PC-3 (cell line): Measurements from ENCODE around the gene GPX4. TPM values are rescaled to one million over a fixed set of nuclear protein-coding genes. Genes with fewer than 3 reads are reported as not detected.
A peak's percentile ranks its signal among the peaks of the same experiment; 100 is the strongest.

Experiments
- ATAC-seq: fragments of 200-7000 bp; cut with Tn5 transposase; 2 replicates; pipeline ENCODE4 v1.9.1; 2020; ENCODE audit warnings: mild to moderate bottlenecking, moderate library complexity
- BruUV-seq: library from RNA; stranded (reverse); fragments of 400-500 nt; replicated peaks from 2 replicates; lab custom pipeline; 2021; lab: Mats Ljungman, UMichigan
- CTCF ChIA-PET: fragments of 300-600 bp; sonication (Branson Sonifier 250); formaldehyde crosslinking; loops from one replicate; lab custom pipeline; 2022; ENCODE audit warnings: antibody characterized with exemption; lab: Charles Lee
- POLR2A ChIA-PET: fragments of 300-600 bp; sonication (Branson Sonifier 250); formaldehyde crosslinking; loops from one replicate; lab custom pipeline; 2022; ENCODE audit warnings: antibody characterized with exemption; ENCODE audit not compliant: unreplicated experiment; lab: Charles Lee
- DNase-seq: peaks from one replicate; pipeline ENCODE4 v3.0.0-alpha.2; 2015
- H2AFZ ChIP-seq: fragments of 300-600 bp; sonication (generic); 2 replicates; pipeline ENCODE4 v1.6.0; 2016; ENCODE audit warnings: antibody characterized with exemption, low read length
- H3F3A ChIP-seq: fragments of 300-600 bp; sonication (generic); one replicate; pipeline ENCODE4 v1.6.0; 2017; ENCODE audit warnings: antibody characterized with exemption, low read length, control low read depth, mild to moderate bottlenecking; ENCODE audit not compliant: unreplicated experiment
- H3K27ac ChIP-seq: fragments of 300-600 bp; sonication (generic); 2 replicates; pipeline ENCODE4 v1.5.1; 2016; ENCODE audit warnings: mild to moderate bottlenecking, low read length
- H3K27me3 ChIP-seq: fragments of 300-600 bp; sonication (generic); 2 replicates; pipeline ENCODE4 v1.6.1; 2016; ENCODE audit warnings: low read length, mixed read lengths
- H3K36me3 ChIP-seq: fragments of 300-600 bp; sonication (generic); 2 replicates; pipeline ENCODE4 v1.6.1; 2016; ENCODE audit warnings: low read depth, mixed run types, low read length, mixed read lengths
- H3K4me1 ChIP-seq: fragments of 300-600 bp; sonication (generic); 2 replicates; pipeline ENCODE4 v1.5.1; 2016; ENCODE audit warnings: low read length; ENCODE audit not compliant: insufficient read depth
- H3K4me2 ChIP-seq: fragments of 300-600 bp; sonication (generic); 2 replicates; pipeline ENCODE4 v1.6.0; 2016; ENCODE audit warnings: low read length
- H3K4me3 ChIP-seq: fragments of 300-600 bp; sonication (generic); 2 replicates; pipeline ENCODE4 v1.5.1; 2016; ENCODE audit warnings: mild to moderate bottlenecking, low read length, mixed read lengths
- H3K79me2 ChIP-seq: fragments of 300-600 bp; sonication (generic); 2 replicates; pipeline ENCODE4 v1.6.1; 2017; ENCODE audit warnings: low read length, mixed read lengths
- H3K9ac ChIP-seq: fragments of 300-600 bp; sonication (generic); 2 replicates; pipeline ENCODE4 v1.6.0; 2016; ENCODE audit warnings: mild to moderate bottlenecking, low read length
- H3K9me2 ChIP-seq: fragments of 300-600 bp; sonication (generic); replicated peaks from 2 replicates; pipeline ENCODE4 v1.6.1; 2016; ENCODE audit warnings: mixed run types, low read length, mixed read lengths
- H3K9me3 ChIP-seq: fragments of 300-600 bp; sonication (generic); 2 replicates; pipeline ENCODE4 v1.6.1; 2016; ENCODE audit warnings: low read length, mixed read lengths
- H4K20me1 ChIP-seq: fragments of 300-600 bp; sonication (generic); 2 replicates; pipeline ENCODE4 v1.6.1; 2016; ENCODE audit warnings: low read length, mixed read lengths
- CTCF ChIP-seq: fragments of 300-600 bp; sonication (generic); conservative IDR thresholded peaks from 2 replicates; pipeline ENCODE4 v1.5.1; 2017; ENCODE audit warnings: antibody characterized with exemption, low read depth, mild to moderate bottlenecking, low read length
- EZH2 ChIP-seq: fragments of 300-600 bp; sonication (generic); IDR thresholded peaks from one replicate; pipeline ENCODE4 v1.6.1; 2017; ENCODE audit warnings: antibody characterized with exemption, mild to moderate bottlenecking, low read length; ENCODE audit not compliant: unreplicated experiment
- EZH2phosphoT487 ChIP-seq: fragments of 300-600 bp; sonication (generic); IDR thresholded peaks from 2 replicates; pipeline ENCODE4 v1.6.1; 2018; ENCODE audit warnings: mild to moderate bottlenecking, antibody characterized with exemption, low read length, borderline replicate concordance
- intact Hi-C: fragments of 100-400 bp; cut with micrococcal nuclease; formaldehyde crosslinking; loops from 2 replicates; pipeline ENCODE4 v1.9.0; 2023
- total RNA-seq: library from RNA; depleted of rRNA; stranded (reverse); fragments of >200 nt; gene quantifications from 2 replicates; pipeline ENCODE4 v1.2.3, GENCODE V29; 2014

The GPX4 gene
- total RNA-seq, 1 experiment from 2014 or later, result 644 TPM

- no peak for TF ChIP-seq CTCF
- TF ChIP-seq EZH2, result no peak
- TF ChIP-seq EZH2phosphoT487, result no peak
- intact Hi-C loops, result no loop called here
- Histone ChIP-seq H3K9me3 (no peaks in the 10 kb centered on the region), H4K20me1 (peaks cover 10% of the 10 kb centered on the region; the same call in 1 of the 2 replicates), H3K79me2 (peaks cover 24% of the 10 kb centered on the region), H3K27me3 (no peaks in the 10 kb centered on the region), H3F3A (peaks cover 4% of the 10 kb centered on the region), H3K4me3 (no peak overlapping the region), H2AFZ (no peak overlapping the region), H3K9me2 (no peaks in the 10 kb centered on the region), H3K27ac (peak overlapping the region; percentile 93), H3K4me2 (0 out of 2 replicates have a peak overlapping the region, but pooled peaks have one; percentile 73), H3K4me1 (peaks cover 42% of the 10 kb centered on the region), H3K9ac (peak overlapping the region; percentile 24; the same call in 1 of the 2 replicates), H3K36me3 (no peaks in the 10 kb centered on the region)
- no peak for DNase-seq
- no TSS peak for BruUV-seq
- CTCF ChIA-PET, result no interaction called here
- POLR2A ChIA-PET, result no interaction called here
- no peak for ATAC-seq
These were observed 6.0 kb upstream of the GPX4 start for GRCh38 chr19:1097810-1098176.

GRCh38 chr19:1098177-1099051 lies 5.4 kb upstream of the GPX4 start:
- intact Hi-C loops, result no loop called here
- no TSS peak for BruUV-seq
- ChIA-PET CTCF (interaction anchor here (0.7 kb wide), 1 partner anchor 100 kb away, joined by 3 read pairs; no protein-coding TSS in a partner anchor), POLR2A (no interaction called here)
- no peaks in the 10 kb centered on the region for H3K9me3 ChIP-seq
- H3F3A ChIP-seq, result peaks cover 4% of the 10 kb centered on the region
- H4K20me1 ChIP-seq, result peaks cover 10% of the 10 kb centered on the region; the same call in 1 of the 2 replicates
- H3K4me3 ChIP-seq, result no peak overlapping the region
- no peaks in the 10 kb centered on the region for H3K27me3 ChIP-seq
- peaks cover 48% of the 10 kb centered on the region for H3K4me1 ChIP-seq
- peak; percentile 39 for ATAC-seq
- H3K4me2 ChIP-seq, result peak overlapping the region; percentile 73
- TF ChIP-seq CTCF, result no peak
- TF ChIP-seq EZH2, result no peak
- no peak for TF ChIP-seq EZH2phosphoT487
- DNase-seq, result peak; percentile 85
- H3K27ac ChIP-seq, result peak overlapping the region; percentile 93
- peaks cover 18% of the 10 kb centered on the region for H3K79me2 ChIP-seq
- H3K9ac ChIP-seq, result peak overlapping the region; percentile 62; the same call in 1 of the 2 replicates
- H2AFZ ChIP-seq, result 0 out of 2 replicates have a peak overlapping the region, but pooled peaks have one; percentile 12
- H3K9me2 ChIP-seq, result no peaks in the 10 kb centered on the region
- H3K36me3 ChIP-seq, result no peaks in the 10 kb centered on the region

- no peaks in the 10 kb centered on the region for H3K36me3 ChIP-seq
- intact Hi-C loops, result loop anchor here (5.0 to 10.0 kb wide), 3 partner anchors 34 to 74 kb away; partner anchors contain the start of genes ARHGAP45, CNN2 and SBNO2
- H3K4me1 ChIP-seq, result peaks cover 41% of the 10 kb centered on the region
- no peaks in the 10 kb centered on the region for H3K27me3 ChIP-seq
- H3K9me3 ChIP-seq, result no peaks in the 10 kb centered on the region
- H3K27ac ChIP-seq, result peak overlapping the region; percentile 94
- no peaks in the 10 kb centered on the region for H4K20me1 ChIP-seq
- H2AFZ ChIP-seq, result no peak overlapping the region
- H3K4me2 ChIP-seq, result peak overlapping the region; percentile 62
- H3F3A ChIP-seq, result peaks cover 4% of the 10 kb centered on the region
- TF ChIP-seq EZH2phosphoT487, result no peak
- TF ChIP-seq CTCF, result no peak
- no peak for TF ChIP-seq EZH2
- peaks cover 6% of the 10 kb centered on the region; the same call in 1 of the 2 replicates for H3K79me2 ChIP-seq
- ChIA-PET CTCF (no interaction called here), POLR2A (no interaction called here)
- no TSS peak for BruUV-seq
- DNase-seq, result no peak
- no peak overlapping the region for H3K4me3 ChIP-seq
- ATAC-seq, result no peak
- H3K9ac ChIP-seq, result no peak overlapping the region
- H3K9me2 ChIP-seq, result no peaks in the 10 kb centered on the region
These were observed 2.5 kb upstream of the GPX4 start for GRCh38 chr19:1101337-1101698.
